ENCODE measurements around the gene PPP2R3A.

Gene PPP2R3A

DNA sequence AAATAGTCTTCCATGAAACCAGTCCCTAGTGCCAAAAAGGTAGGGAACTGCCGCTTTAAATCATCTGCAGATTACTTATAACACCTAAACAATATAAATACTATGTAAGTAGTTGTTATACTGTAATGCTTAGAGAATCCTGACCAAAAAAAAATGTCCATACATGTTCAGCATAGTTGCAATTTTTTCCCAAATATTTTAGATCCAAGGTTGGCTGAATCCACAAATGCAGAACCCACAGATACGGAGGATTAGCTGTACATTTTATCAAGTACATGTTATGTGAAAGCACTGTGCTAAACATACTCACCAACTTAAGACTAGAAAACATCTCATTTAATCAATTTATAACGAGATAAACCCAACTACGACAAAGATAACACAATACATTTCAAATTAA is 221.3 kb downstream of the PPP2R3A start:
- Histone ChIP-seq H3K36me3 (replicated peaks in 1 of 2; ENCODE audit: control insufficient read depth in 2 of 2, insufficient read depth in 2 of 2, low read length in 2 of 2) (peaks cover 0 to 14% of the 10 kb centered on the region in 2 donors), H2AK5ac (ENCODE audit: low read depth, low read length) (no peak overlapping the region), H4K91ac (ENCODE audit: low read depth, low read length, poor library complexity) (no peak overlapping the region), H3K4me3 (ENCODE audit: low read length in 2 of 2) (no peak overlapping the region), H3K23ac (ENCODE audit: low read depth, low read length, poor library complexity) (no peak overlapping the region), H3K9ac (ENCODE audit: low read depth, low read length, poor library complexity) (no peak overlapping the region), H3K9me3 (replicated peaks in 1 of 2; ENCODE audit: control insufficient read depth in 2 of 2, insufficient read depth in 1 of 2, low read depth in 1 of 2, low read length in 2 of 2) (peaks cover 0 to 16% of the 10 kb centered on the region in 2 donors), H3K14ac (ENCODE audit: low read length) (no peak overlapping the region), H3K4me1 (ENCODE audit: control insufficient read depth in 2 of 2, insufficient read depth in 1 of 2, low read depth in 1 of 2, low read length in 2 of 2) (peaks cover 2 to 5% of the 10 kb centered on the region in 2 donors), H2BK5ac (ENCODE audit: low read length) (no peak overlapping the region), H4K8ac (ENCODE audit: low read depth, low read length) (no peak overlapping the region), H2BK120ac (ENCODE audit: low read depth, low read length) (no peak overlapping the region), H3K27ac (replicated peaks; ENCODE audit: low read length) (no peak overlapping the region), H2BK12ac (ENCODE audit: low read length) (no peak overlapping the region), H3K79me1 (ENCODE audit: low read depth, low read length) (peaks cover 8% of the 10 kb centered on the region), H3K4ac (ENCODE audit: low read length) (no peak overlapping the region), H3K18ac (ENCODE audit: low read length) (no peak overlapping the region), H3K4me2 (ENCODE audit: insufficient read depth, low read length, poor library complexity, severe bottlenecking) (no peak overlapping the region), H3K27me3 (ENCODE audit: control insufficient read depth in 3 of 3, insufficient read depth in 3 of 3, low read depth in 1 of 3, low read length in 3 of 3) (no peaks in the 10 kb centered on the region), H2AFZ (ENCODE audit: low read length) (no peak overlapping the region), H2BK15ac (ENCODE audit: low read length) (no peak overlapping the region)
- DNase-seq (ENCODE audit: low spot score): no peak
- WGBS, 2 donors (ENCODE audit: extremely low coverage in 2 of 2, insufficient read length in 2 of 2, insufficient replicate concordance in 1 of 2): 100% methylated on average over 2 of the region's 4 CpGs; no CpG with 5 or more reads in 1 of the 2 donors

- H4K8ac ChIP-seq (ENCODE audit: low read depth, low read length): no peak overlapping the region
- no CpG with 5 or more reads among the region's 4 CpGs for WGBS, 2 donors (ENCODE audit: extremely low coverage in 2 of 2, insufficient read length in 2 of 2, insufficient replicate concordance in 1 of 2)
- no peak overlapping the region for H2BK15ac ChIP-seq (ENCODE audit: low read length)
- H2BK12ac ChIP-seq (ENCODE audit: low read length): no peak overlapping the region
- H3K4me1 ChIP-seq (ENCODE audit: control insufficient read depth in 2 of 2, insufficient read depth in 1 of 2, low read depth in 1 of 2, low read length in 2 of 2): peaks cover 4 to 5% of the 10 kb centered on the region in 2 donors
- no peak overlapping the region for H3K14ac ChIP-seq (ENCODE audit: low read length)
- H3K23ac ChIP-seq (ENCODE audit: low read depth, low read length, poor library complexity): no peak overlapping the region
- H2AK5ac ChIP-seq (ENCODE audit: low read depth, low read length): no peak overlapping the region
- H3K36me3 ChIP-seq (replicated peaks in 1 of 2; ENCODE audit: control insufficient read depth in 2 of 2, insufficient read depth in 2 of 2, low read length in 2 of 2): peaks cover 0 to 16% of the 10 kb centered on the region in 2 donors
- peaks cover 8% of the 10 kb centered on the region for H3K79me1 ChIP-seq (ENCODE audit: low read depth, low read length)
- H2BK5ac ChIP-seq (ENCODE audit: low read length): no peak overlapping the region
- no peak overlapping the region for H3K27ac ChIP-seq (replicated peaks; ENCODE audit: low read length)
- H3K27me3 ChIP-seq (ENCODE audit: control insufficient read depth in 3 of 3, insufficient read depth in 3 of 3, low read depth in 1 of 3, low read length in 3 of 3): no peaks in the 10 kb centered on the region
- DNase-seq (ENCODE audit: low spot score): no peak
- H2BK120ac ChIP-seq (ENCODE audit: low read depth, low read length): no peak overlapping the region
- H3K4ac ChIP-seq (ENCODE audit: low read length): no peak overlapping the region
- H3K9ac ChIP-seq (ENCODE audit: low read depth, low read length, poor library complexity): no peak overlapping the region
- no peak overlapping the region for H4K91ac ChIP-seq (ENCODE audit: low read depth, low read length, poor library complexity)
- no peak overlapping the region for H3K4me2 ChIP-seq (ENCODE audit: insufficient read depth, low read length, poor library complexity, severe bottlenecking)
- no peak overlapping the region for H3K18ac ChIP-seq (ENCODE audit: low read length)
- H2AFZ ChIP-seq (ENCODE audit: low read length): no peak overlapping the region
- no peak overlapping the region for H3K4me3 ChIP-seq (ENCODE audit: low read length in 2 of 2)
- peaks cover 0 to 16% of the 10 kb centered on the region in 2 donors for H3K9me3 ChIP-seq (replicated peaks in 1 of 2; ENCODE audit: control insufficient read depth in 2 of 2, insufficient read depth in 1 of 2, low read depth in 1 of 2, low read length in 2 of 2)
These were observed 222.3 kb downstream of the PPP2R3A start for GRCh38 chr3:136187868-136188267.

- H3K14ac ChIP-seq (ENCODE audit: low read length): no peak overlapping the region
- H3K4ac ChIP-seq (ENCODE audit: low read length): no peak overlapping the region
- no peak overlapping the region for H4K8ac ChIP-seq (ENCODE audit: low read depth, low read length)
These were observed 223.5 kb downstream of the PPP2R3A start for GRCh38 chr3:136189043-136189442.

DNA sequence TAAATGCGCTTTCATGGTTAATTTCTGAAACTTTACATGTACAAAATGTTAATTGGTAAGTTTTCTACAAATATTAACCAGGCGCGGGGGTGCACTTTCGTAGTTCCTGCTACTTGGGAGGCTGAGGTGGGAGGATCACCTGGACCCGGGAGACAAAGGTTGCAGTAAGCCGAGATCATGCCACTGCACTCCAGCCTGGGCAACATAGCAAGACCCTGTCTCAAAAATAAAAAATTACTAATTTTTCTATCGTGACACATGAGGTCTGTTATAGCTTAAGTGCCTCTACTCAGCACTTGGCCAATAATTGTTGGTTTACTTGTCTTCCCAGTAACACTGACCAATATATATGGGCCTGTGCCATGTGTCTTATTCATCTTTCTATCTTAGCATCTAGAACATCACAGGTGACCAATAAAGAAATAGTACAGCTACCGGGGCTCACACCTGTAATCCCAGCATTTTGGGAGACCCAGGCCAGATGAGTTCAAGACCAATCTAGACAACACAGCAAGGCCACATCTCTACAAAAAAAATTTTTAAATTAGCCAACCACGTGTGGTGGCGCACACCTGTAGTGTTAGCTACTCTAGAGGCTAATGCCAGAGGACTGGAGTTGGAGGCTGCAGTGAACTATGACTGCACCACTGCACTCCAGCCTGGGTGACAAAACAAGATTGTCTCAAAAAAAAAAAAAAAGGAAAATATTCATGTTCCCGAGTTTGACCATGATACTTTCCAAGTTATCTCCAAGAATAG is 224.5 kb downstream of the PPP2R3A start:
- H3K18ac ChIP-seq (ENCODE audit: low read length): no peak overlapping the region
- peaks cover 8% of the 10 kb centered on the region for H3K79me1 ChIP-seq (ENCODE audit: low read depth, low read length)
- H3K27ac ChIP-seq (replicated peaks; ENCODE audit: low read length): no peak overlapping the region
- DNase-seq (ENCODE audit: low spot score): no peak
- no peak overlapping the region for H2BK15ac ChIP-seq (ENCODE audit: low read length)
- H4K8ac ChIP-seq (ENCODE audit: low read depth, low read length): no peak overlapping the region
- H2BK12ac ChIP-seq (ENCODE audit: low read length): no peak overlapping the region
- peaks cover 0 to 16% of the 10 kb centered on the region in 2 donors for H3K9me3 ChIP-seq (replicated peaks in 1 of 2; ENCODE audit: control insufficient read depth in 2 of 2, insufficient read depth in 1 of 2, low read depth in 1 of 2, low read length in 2 of 2)
- H2BK5ac ChIP-seq (ENCODE audit: low read length): no peak overlapping the region
- no peak overlapping the region for H3K4me3 ChIP-seq (ENCODE audit: low read length in 2 of 2)
- H3K4ac ChIP-seq (ENCODE audit: low read length): no peak overlapping the region
- H3K36me3 ChIP-seq (replicated peaks in 1 of 2; ENCODE audit: control insufficient read depth in 2 of 2, insufficient read depth in 2 of 2, low read length in 2 of 2): peaks cover 0 to 22% of the 10 kb centered on the region in 2 donors
- H3K23ac ChIP-seq (ENCODE audit: low read depth, low read length, poor library complexity): no peak overlapping the region
- H4K91ac ChIP-seq (ENCODE audit: low read depth, low read length, poor library complexity): no peak overlapping the region
- no peak overlapping the region for H2AFZ ChIP-seq (ENCODE audit: low read length)
- H2AK5ac ChIP-seq (ENCODE audit: low read depth, low read length): no peak overlapping the region
- no peaks in the 10 kb centered on the region for H3K27me3 ChIP-seq (ENCODE audit: control insufficient read depth in 3 of 3, insufficient read depth in 3 of 3, low read depth in 1 of 3, low read length in 3 of 3)
- no peak overlapping the region for H3K14ac ChIP-seq (ENCODE audit: low read length)
- no peak overlapping the region for H3K4me2 ChIP-seq (ENCODE audit: insufficient read depth, low read length, poor library complexity, severe bottlenecking)
- WGBS, 2 donors (ENCODE audit: extremely low coverage in 2 of 2, insufficient read length in 2 of 2, insufficient replicate concordance in 1 of 2): no CpG with 5 or more reads among the region's 11 CpGs
- H2BK120ac ChIP-seq (ENCODE audit: low read depth, low read length): no peak overlapping the region
- peaks cover 4 to 5% of the 10 kb centered on the region in 2 donors for H3K4me1 ChIP-seq (ENCODE audit: control insufficient read depth in 2 of 2, insufficient read depth in 1 of 2, low read depth in 1 of 2, low read length in 2 of 2)
- H3K9ac ChIP-seq (ENCODE audit: low read depth, low read length, poor library complexity): no peak overlapping the region

More at GRCh38 chr3:136189043-136189442, 223.5 kb downstream of the PPP2R3A start:
- Histone ChIP-seq H3K9me3 (replicated peaks in 1 of 2; ENCODE audit: control insufficient read depth in 2 of 2, insufficient read depth in 1 of 2, low read depth in 1 of 2, low read length in 2 of 2) (peaks cover 0 to 16% of the 10 kb centered on the region in 2 donors), H3K36me3 (replicated peaks in 1 of 2; ENCODE audit: control insufficient read depth in 2 of 2, insufficient read depth in 2 of 2, low read length in 2 of 2) (peaks cover 0 to 16% of the 10 kb centered on the region in 2 donors), H3K4me1 (ENCODE audit: control insufficient read depth in 2 of 2, insufficient read depth in 1 of 2, low read depth in 1 of 2, low read length in 2 of 2) (peaks cover 4 to 5% of the 10 kb centered on the region in 2 donors), H4K91ac (ENCODE audit: low read depth, low read length, poor library complexity) (no peak overlapping the region), H3K4me3 (ENCODE audit: low read length in 2 of 2) (no peak overlapping the region), H3K23ac (ENCODE audit: low read depth, low read length, poor library complexity) (no peak overlapping the region), H3K4me2 (ENCODE audit: insufficient read depth, low read length, poor library complexity, severe bottlenecking) (no peak overlapping the region), H2BK12ac (ENCODE audit: low read length) (no peak overlapping the region), H3K27ac (replicated peaks; ENCODE audit: low read length) (no peak overlapping the region), H3K9ac (ENCODE audit: low read depth, low read length, poor library complexity) (no peak overlapping the region), H2AFZ (ENCODE audit: low read length) (no peak overlapping the region), H2BK5ac (ENCODE audit: low read length) (no peak overlapping the region), H2AK5ac (ENCODE audit: low read depth, low read length) (no peak overlapping the region), H3K79me1 (ENCODE audit: low read depth, low read length) (peaks cover 8% of the 10 kb centered on the region), H3K27me3 (ENCODE audit: control insufficient read depth in 3 of 3, insufficient read depth in 3 of 3, low read depth in 1 of 3, low read length in 3 of 3) (no peaks in the 10 kb centered on the region), H2BK15ac (ENCODE audit: low read length) (no peak overlapping the region), H2BK120ac (ENCODE audit: low read depth, low read length) (no peak overlapping the region), H3K18ac (ENCODE audit: low read length) (no peak overlapping the region)
- DNase-seq (ENCODE audit: low spot score): no peak
- no CpG with 5 or more reads among the region's 5 CpGs for whole genome bisulfite sequencing, 2 donors (ENCODE audit: extremely low coverage in 2 of 2, insufficient read length in 2 of 2, insufficient replicate concordance in 1 of 2)

All from neuronal stem cell (in vitro differentiated cells).